ENCODE results near the gene CST7.
"Not testable (repeated sequence)": the region's sequence is repeated elsewhere in the genome, so short reads cannot be mapped to it uniquely, and the experiment has no call there.

Gene CST7

DNA sequence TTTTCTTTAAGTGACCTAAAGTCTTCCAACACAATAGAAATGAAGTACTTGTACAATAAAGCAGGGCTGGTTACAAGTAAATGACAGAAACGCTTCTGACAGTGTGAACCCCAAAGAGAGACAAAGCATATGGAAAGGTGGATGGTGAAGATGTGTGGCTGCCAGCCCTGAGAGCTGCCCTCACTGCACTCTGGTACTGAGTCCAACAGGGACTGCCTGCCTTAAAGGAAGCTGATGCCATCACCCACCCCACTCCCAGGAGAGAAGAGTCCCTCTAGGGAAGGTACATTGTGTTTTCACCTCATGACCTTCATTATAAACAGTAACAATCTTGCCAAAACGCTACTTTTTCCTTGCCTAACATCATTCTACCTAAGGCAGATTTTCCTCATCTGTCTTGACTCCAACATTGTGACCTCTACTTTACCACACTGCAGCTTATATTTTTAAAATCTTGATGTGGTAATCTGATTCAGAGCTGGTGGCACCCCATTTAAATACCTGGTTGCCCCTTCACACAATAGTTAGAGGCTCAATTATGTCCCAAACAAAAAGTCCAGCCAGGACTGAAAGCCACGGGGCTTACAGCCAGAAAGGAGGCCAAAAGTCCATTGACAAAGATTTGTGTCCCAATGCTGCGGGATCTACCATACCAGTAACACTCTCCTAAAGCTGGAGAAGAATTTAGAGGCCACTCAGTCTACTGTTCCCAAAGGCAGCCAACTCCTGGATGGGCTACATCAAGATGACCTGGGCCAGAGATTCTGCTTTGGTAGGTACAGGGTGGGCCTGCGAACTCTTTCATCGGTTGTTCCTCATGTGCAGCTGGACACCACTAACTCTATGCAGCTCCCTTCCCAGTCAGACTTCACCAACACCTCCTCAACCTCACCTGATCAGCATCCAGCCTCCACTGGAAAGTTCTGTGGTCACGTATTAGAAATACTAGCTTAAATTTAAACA lies 39.1 kb downstream of the CST7 start:
- no peak for DNase-seq

DNA sequence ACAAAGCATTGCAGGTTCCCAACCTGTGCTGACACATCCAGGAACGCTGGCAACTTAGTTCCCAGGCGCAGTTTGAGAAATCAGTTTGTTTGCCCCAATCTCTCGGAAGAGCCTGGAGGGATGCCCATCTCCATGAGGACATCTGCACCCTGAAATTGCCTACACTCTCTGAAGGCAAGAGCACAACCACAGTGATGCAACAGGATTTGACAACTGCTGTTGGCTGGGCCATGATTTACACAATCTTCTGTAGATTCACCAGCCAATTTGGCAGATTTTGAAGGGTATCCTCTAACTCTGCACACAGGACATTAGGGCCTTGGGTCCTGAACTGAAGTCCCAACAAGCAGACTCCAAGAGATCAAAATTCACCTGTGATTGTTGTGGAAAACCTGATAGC lies 40.1 kb downstream of the CST7 start:
- no peak for DNase-seq

DNA sequence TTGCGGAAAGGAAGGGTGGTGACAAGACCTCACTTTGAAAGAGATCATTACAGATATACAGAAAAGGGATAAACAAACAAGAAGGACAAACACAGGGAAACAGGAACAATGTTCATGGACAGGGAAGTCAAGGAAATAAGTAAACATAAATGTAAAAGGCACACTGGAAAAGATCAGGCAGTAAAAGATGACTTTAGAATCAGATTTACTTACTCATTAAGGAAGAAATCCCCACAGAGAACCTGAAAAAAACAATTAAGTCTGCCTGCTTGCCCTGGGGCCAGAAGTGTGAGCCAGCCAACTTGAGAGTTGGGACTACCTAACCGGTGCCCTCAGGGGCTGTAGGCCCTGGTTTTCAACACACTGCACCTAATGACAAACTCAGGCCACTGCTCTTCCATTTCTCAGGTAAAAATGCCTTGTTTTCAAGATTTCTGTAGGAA lies 41.8 kb downstream of the CST7 start:
- DNase-seq: no peak

DNA sequence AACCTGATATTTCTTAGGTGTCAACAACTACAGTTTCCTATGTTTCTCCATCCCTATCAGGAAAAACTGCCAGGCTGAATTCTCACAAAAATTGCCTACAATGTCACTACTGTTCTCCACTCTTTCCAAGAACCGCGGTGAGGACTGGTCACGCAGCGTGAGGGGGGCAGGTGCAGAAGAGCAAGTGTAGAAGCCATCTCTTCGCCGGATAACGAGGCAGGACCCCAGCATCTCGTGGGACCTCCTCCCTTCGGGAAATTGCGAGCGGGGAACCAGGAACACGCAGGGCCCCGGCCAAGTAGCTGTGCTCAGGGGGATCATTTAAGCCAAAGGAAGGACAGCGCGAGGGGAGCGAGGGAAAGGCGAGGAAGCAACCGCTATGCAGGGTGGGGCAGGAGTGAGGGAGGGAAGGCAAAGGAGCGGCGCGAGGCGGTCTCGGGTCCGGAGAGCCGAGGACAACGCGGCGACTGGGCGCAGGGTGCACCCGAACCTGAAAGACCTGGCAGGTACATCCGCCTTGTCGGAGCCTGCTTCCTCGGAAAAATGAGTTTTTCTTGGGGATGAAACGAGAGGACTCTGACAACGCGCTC lies 42.9 kb downstream of the CST7 start:
- DNase-seq: peak; percentile 14

DNA sequence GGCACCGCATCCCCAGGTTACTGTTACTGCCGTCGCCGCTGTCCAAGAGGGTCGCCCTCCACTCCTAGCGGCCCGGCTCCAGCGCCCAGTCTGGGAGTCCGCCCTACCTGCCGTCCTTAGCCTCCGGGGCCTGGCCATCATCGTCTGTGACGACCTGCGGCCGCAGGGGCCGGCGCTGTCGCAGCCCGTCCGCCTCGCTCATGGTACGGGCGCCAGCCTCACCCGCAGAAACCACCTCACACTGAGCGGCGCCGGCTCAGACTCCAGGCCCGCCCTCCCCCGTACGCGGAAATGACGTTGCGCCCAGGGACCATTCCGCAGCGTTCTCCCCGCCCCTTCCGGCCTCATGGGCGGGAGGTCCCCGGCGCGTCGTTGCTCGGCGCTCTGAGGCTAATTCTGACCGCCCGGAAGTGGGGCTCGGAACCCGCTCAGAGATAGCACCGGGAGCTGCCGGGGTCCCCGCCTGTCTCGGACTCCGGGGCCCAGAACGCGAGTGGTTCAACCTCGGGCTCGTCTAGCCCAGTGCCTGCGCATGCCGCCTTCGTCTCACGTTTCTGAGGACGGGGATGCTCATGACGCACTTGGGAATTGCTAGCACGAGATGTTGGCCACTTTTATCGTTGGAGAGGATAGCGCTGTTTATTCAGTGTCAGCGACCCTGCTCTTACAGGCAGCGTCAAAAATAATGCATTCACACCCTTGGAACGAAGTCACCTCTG lies 43.6 kb downstream of the CST7 start, which contains the start of gene APMAP:
APMAP (minus strand) TSS at position 265 of the 719 bp plus-strand sequence; CDS start at position 202, 63 bp downstream.
- peak; percentile 98 for DNase-seq

DNA sequence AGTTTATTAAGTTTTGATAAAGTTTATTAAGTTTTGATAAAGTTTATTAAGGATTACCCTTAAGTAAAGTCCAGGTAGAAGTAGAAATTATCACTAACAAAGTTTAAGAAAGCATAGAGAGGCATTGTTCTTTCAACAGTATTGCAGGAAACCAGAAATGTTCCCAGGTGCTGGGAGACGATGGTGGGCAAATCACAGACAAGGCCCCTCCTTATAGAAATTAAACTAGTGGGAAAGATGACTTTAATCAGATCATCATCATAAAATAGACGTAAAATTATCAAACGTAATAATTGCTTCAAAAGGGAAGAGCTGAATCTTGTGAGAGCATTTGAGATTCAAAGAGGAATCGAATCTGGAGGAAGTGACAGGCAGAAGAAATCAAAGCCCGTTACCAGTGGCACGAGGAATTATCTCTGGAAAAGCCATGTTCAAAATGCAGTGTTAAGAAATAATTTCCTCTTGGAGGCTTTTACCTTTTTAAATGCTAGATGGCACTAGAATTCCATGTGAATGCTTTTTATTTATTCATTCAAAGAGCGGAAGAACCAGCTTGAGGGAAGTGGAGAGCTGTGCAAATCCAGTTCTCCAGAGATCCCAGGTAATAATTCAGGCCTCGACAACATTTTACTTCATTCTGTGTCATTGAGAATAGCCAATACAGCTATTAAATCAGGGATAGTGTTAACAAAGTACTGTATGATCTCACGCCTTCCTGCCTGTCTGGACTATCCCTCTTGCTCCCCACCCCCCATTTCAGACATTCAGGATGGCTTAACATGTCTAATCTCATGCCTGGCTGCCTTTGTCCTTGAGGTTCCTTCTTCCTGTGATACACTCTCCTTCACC lies 44.5 kb downstream of the CST7 start:
- DNase-seq: no peak

DNA sequence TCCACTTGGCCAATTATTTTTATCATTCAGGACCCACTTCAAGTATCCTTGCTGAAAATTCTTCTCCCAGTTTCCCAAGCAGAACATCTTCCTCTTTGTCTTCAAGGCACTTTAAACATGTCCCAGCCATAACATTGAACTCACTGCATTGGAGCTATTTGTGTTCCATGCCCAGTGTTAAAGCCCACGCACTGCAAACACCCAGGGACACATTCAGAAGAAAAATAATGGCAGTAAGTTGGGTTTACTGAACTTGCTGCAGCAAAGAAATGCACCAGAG lies 45.1 kb downstream of the CST7 start:
- DNase-seq: no peak

DNA sequence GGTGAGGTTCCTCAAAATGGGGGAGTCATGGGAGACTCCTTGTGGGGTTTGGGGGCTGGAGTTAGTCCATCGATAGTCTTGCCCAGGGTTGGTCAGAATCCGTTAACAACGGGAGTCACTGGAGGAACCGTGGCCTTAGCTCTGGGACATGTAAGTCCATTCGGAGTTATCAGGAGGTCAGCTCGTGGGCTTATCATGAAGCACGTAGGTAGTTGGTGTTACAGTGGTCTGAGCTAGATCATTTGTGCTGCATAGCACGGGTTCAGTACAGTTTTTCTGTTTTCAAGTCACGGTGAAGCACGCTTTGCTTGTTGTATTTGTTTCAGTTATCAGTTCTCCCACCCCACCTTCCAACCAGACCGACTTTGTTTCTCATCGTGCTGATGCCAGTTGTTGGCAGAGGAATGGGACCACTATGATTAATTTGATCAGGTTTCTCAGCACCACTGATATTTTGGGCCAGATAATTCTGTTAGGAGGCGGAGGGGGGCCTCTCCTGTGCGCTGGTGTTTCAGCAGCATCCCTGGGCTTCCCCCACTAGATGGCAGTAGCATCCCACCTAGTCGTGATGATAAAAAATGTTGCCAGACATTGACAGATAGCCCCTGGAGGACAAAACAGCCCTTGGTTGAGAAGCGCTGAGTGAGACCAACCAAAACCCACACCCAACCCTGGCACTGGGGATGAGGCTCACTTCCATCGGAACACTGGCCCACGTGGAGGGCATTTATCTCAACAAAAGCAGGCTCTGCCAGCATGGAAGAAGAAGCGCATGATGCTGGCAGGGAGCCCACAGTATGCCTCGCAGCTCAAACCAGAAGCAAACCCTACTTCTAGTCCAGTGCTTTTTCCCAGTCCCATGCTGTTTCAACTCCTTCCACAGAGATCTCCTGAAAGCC lies 45.6 kb downstream of the CST7 start:
- DNase-seq: peak; percentile 84

DNA sequence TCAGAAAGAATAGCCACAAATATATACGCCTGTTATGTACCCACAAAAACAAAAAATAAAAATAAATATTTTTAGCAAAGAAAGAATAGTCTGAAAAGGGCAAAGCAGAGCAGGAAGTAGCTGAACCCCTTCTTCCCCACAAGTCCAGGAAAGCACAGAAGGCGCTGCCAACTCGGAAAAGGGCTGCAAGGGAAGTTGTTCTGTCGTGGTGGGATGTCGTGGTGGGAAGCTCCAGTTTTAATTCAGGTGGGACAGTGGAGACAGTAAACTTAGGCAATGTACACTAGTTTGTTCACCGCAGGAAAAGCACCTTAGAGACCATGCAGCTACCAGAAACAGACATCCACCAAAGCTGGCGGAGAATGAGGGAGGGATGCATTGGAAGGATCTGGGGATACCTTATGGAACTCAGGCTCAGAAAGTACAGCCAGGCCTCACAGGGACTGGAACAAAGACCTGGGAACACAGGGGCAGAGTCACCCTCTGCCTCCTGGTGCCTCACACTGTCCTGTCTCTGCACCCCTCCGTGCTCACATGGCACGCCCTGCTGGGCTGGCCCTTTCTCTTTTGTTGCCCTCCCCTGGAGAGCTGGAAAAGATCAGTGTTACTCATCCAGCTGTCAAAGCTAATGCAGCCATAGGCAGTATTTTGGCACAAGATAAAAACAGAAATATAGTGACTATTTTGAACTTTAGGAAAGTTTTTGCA lies 46.8 kb downstream of the CST7 start:
- DNase-seq: no peak

DNA sequence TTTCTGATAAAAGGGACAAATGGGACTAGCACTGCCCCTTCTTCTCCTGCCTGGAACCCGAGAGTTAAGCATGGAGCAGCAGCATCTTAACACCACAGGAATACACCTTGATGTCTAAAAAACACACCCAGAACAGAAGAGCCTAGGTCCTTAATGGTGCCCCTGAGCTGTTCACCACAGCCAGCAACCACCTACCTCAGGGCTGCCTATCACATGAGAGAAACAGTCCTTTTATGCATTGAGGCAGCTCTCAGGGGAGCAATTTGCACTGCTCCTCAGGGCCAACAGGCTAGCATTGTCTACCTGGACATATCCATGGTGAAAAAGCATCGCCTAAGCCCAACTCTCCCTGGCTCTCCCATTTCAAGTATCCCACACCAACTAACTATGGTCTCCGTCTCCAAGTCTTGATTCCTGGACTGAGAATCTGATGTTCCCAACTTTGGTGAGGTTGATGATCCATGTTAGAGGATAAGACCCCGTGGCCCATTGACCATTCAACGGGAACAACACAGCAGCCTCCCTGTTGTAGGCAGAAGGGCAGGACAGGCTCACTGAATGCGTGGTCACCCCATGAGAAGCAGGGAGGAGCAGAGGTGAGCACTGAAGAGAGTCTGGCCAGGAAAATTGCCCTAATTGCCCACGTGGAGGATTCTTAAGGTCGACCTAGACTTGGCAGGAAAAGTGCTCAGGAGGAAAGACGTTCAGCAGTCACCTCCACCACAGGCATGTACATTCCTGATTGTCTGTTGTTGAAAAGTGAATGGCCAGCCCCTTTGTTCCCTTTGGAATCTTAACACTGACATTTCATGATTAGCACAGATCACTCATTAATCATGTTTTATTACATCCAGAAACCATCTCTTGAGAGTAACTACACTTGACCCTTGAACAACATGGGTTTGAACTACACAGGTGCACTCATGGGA lies 47.6 kb downstream of the CST7 start:
- no peak for DNase-seq

DNA sequence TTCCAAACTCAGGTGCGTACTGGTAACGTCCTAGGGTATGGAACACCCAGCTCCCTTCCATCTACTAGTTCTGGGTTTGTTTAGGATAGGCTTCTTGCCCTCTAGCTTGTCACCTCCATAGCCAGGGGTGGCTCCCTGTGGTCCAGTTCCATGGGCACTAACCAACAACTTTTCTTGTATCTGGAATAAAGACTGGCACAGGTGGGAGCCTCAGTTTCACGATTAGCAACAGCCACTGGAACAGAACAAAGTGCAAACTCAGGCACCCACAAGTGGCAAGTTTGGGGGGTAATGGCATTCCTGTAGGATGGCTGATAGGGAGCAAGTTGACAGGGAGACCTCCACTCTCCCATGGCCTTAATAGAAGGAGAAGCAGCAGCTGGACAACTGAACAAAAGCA lies 49.1 kb downstream of the CST7 start:
- DNase-seq: no peak

DNA sequence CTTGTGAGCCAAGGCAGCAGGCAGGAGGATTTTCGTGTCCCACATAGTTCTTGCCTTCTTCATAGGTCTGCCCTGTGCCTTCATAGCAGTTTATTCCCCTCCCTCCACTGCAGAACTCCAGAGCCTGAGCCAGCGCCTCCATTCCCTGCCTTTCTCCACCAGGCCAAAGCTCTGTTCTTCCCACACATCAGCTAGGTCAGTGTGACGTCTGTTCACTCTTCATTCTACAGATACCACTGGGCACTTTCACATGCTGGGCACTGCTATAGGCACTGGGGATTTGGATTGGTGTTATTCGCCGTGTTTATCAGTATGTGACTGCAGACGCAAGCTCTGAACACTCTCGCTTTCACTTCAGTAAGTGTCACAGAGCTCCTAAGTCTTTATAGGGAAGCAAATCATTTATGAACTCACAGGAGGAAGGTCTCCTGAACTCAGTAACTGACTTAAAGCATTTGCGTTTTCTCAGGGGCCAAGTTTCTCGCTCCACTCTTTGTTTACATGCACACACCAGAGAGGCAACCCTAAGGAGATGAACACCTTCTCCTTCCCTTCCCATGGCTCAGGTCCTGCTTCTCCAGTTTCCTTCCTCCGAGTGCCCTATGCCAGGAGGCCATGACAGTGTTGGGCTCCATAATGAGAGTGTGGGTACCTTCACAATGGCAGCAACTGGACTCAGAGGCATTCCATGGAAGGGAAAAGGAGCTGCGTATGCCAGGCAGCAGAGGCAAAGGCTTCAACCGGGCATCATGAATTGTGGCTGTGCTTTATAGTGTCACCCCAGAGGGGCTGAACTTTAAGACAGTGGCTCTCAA lies 49.8 kb downstream of the CST7 start:
- DNase-seq: no peak

DNA sequence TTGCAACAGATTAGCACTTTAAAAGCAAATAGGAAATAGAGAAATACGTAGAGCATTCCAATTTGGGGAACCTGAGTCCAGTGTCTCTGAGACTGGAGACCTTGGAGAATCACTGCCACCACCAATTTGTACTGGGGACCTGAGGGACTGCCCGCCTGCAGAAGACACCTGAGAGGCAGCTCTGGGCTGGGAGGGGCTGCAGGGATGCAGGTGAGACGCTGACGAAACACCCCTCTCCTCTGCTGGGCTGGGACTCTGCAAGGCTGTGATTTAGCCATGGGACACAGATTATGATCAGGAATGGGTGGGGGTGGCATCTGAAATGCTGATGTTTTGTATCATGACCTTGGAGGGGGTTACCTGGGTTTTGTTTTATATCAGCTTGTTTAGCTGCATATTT lies 50.5 kb downstream of the CST7 start:
- DNase-seq: no peak

DNA sequence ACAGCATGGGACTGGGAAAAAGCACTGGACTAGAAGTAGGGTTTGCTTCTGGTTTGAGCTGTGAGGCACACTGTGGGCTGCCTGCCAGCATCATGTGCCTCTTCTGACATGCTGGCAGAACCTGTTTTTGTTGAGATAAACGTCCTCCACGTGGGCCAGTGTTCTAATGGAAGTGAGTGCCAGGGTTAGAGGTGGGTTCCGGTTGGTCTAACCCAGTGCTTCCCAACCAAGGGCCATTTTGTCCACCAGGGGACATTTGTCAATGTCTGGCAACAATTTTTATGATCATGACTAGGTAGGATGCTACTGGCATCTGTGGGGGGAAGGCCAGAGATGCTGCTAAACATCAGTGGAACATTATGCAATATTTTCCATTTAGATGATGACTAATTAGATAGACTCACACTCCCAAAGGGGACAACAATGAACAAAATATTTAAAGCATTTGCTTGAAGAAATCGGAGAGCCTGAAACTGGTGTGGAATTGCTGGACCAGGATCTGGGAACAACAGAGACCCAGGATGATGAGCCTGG lies 51.3 kb downstream of the CST7 start:
- no peak for DNase-seq

DNA sequence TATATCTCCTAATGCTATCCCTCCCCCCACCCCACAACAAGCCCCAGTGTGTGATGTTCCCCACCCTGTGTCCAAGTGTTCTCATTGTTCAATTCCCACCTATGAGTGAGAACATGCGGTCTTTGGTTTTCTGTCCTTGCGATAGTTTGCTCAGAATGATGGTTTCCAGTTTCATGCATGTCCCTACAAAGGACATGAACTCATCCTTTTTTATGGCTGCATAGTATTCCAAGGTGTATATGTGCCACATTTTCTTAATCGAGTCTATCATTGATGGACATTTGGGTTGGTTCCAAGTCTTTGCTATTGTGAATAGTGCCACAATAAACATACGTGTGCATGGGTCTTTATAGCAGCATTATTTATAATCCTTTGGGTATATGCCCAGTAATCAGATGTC lies 52.3 kb downstream of the CST7 start:
- DNase-seq: not testable (repeated sequence)

DNA sequence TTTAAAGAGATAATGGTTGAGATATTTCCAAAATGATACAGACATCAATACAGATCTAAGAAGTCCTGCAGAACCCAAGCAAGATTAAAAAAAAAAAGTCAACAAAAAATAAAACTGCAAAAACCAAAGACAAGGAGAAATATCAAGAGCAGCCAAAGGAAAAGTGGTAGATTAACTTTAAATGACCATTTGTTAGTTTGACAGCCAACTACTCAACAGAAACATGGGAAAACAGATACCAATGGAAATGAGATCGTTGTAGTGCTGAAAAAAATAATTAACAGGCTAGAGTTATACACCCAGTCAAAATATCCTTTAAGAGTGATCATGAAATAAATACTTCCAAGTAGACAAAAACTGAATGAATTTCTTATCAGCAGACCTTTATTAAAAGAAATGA lies 53.9 kb downstream of the CST7 start:
- no peak for DNase-seq

DNA sequence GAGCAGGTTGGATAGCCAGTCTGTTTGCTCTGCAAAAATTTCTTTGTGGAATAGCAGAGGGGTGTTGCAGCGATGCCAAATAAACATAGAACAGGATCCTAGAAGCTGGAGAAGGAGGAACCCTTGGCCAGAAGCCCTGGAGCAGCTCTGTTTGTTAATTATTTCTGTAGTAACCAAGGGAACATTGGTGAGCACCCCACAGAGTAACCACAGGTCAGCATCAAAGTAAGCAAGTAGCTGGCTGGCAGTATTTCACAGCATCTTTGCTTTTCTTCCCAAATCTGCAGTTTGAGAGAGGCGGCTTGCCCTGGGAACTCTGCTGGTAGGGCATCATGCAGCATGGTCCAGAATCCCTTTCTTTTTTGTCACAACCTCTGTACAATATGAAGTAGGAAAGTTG lies 56.2 kb downstream of the CST7 start:
- DNase-seq: no peak

DNA sequence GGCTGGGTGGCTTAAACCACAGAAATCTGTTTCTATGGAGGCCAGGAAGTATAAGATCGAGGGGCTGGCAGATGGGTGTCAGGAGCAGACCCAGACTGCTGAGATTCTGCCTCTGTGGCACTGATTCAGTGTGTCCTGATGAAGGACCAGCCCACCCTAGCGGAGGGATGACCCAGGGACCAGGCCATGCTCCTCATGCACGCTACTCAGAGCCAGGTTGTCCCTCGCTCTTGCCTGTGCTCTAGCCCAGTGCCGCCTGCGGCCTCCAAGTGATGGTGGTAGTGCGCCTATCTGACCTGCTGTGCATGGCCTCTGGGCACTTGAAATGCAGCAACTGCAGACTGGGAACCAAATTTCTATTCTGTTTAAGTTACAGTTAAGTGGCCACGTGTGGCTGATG lies 56.6 kb downstream of the CST7 start:
- DNase-seq: no peak

Measured in activated naive CD4-positive, alpha-beta T cell treated with Interleukin-2 at 50 U/mL for 16 hours (primary cell).